DND-41 (cell line): ENCODE measurements around the gene IDH1.

Source experiments
- ATAC-seq: fragments of 200-7000 bp; cut with Tn5 transposase; 3 replicates; pipeline ENCODE4 v1.9.1; 2021; ENCODE audit warnings: low read depth; ENCODE audit not compliant: insufficient read depth
- DNase-seq: peaks from one replicate; pipeline ENCODE4 v3.0.0-alpha.2; 2020
- H2AFZ ChIP-seq: 2 replicates; pipeline ENCODE4 v1.6.0; 2012; ENCODE audit warnings: low read depth, low read length
- H3K27ac ChIP-seq: 2 replicates; pipeline ENCODE4 v1.5.1; 2012; ENCODE audit warnings: low read length, inconsistent platforms
- H3K27me3 ChIP-seq: fragments of 200-600 bp; sonication (generic); 2 replicates; pipeline ENCODE4 v1.6.0; 2012; ENCODE audit warnings: low read length, mild to moderate bottlenecking, inconsistent platforms; ENCODE audit not compliant: insufficient read depth, poor library complexity
- H3K36me3 ChIP-seq: 2 replicates; pipeline ENCODE4 v1.5.1; 2012; ENCODE audit warnings: low read length, inconsistent platforms; ENCODE audit not compliant: insufficient read depth
- H3K4me1 ChIP-seq: 2 replicates; pipeline ENCODE4 v1.5.1; 2012; ENCODE audit warnings: mild to moderate bottlenecking, low read length; ENCODE audit not compliant: insufficient read depth
- H3K4me2 ChIP-seq: 2 replicates; pipeline ENCODE4 v1.6.0; 2012; ENCODE audit warnings: mild to moderate bottlenecking, moderate library complexity, low read length, inconsistent platforms; ENCODE audit not compliant: insufficient read depth
- H3K4me3 ChIP-seq, 2 experiments: fragments of 200-600 bp in 1 of 2; shearing (Covaris generic) in 1 of 2; 2 replicates each; pipeline ENCODE4 v1.5.1; 2012 to 2016; ENCODE audit warnings: inconsistent platforms in 2 of 2, low read length in 2 of 2, mild to moderate bottlenecking in 2 of 2, low read depth in 1 of 2, moderate library complexity in 1 of 2
- H3K79me2 ChIP-seq: 2 replicates; pipeline ENCODE4 v1.6.0; 2012; ENCODE audit warnings: low read length, inconsistent platforms; ENCODE audit not compliant: insufficient read depth
- H3K9ac ChIP-seq: 2 replicates; pipeline ENCODE4 v1.6.0; 2012; ENCODE audit warnings: low read depth, mild to moderate bottlenecking, inconsistent platforms, low read length, moderate library complexity
- H3K9me3 ChIP-seq: 2 replicates; pipeline ENCODE4 v1.5.1; 2012; ENCODE audit warnings: low read length, moderate library complexity, mild to moderate bottlenecking, inconsistent platforms; ENCODE audit not compliant: insufficient read depth, severe bottlenecking
- H4K20me1 ChIP-seq: 2 replicates; pipeline ENCODE4 v1.6.0; 2012; ENCODE audit warnings: low read length; ENCODE audit not compliant: insufficient read depth
- EZH2 ChIP-seq: IDR thresholded peaks from 3 replicates; pipeline ENCODE4 v1.6.1; 2012; ENCODE audit warnings: borderline replicate concordance, low read depth, mild to moderate bottlenecking, moderate library complexity, low read length, inconsistent platforms; ENCODE audit not compliant: severe bottlenecking
- TF ChIP-seq, protein P1 (sequence below): IDR thresholded peaks from 2 replicates; pipeline ENCODE4 v1.5.1; 2012; ENCODE audit warnings: borderline replicate concordance, low read length, moderate library complexity, mild to moderate bottlenecking; ENCODE audit not compliant: poor library complexity, severe bottlenecking; ENCODE audit errors: extremely low read depth

The IDH1 gene

GRCh38 chr2:208210688-208211451, 44.0 kb downstream of the IDH1 start:
- Histone ChIP-seq H3K9ac (no peak overlapping the region), H2AFZ (no peak overlapping the region), H3K4me2 (no peak overlapping the region), H3K36me3 (no peaks in the 10 kb centered on the region), H3K4me1 (no peaks in the 10 kb centered on the region), H4K20me1 (no peaks in the 10 kb centered on the region), H3K4me3 (no peak overlapping the region), H3K27ac (no peak overlapping the region), H3K9me3 (no peaks in the 10 kb centered on the region), H3K27me3 (no peaks in the 10 kb centered on the region), H3K79me2 (no peaks in the 10 kb centered on the region)
- no peak for ATAC-seq
- DNase-seq = no peak
- TF ChIP-seq, protein P1, sequence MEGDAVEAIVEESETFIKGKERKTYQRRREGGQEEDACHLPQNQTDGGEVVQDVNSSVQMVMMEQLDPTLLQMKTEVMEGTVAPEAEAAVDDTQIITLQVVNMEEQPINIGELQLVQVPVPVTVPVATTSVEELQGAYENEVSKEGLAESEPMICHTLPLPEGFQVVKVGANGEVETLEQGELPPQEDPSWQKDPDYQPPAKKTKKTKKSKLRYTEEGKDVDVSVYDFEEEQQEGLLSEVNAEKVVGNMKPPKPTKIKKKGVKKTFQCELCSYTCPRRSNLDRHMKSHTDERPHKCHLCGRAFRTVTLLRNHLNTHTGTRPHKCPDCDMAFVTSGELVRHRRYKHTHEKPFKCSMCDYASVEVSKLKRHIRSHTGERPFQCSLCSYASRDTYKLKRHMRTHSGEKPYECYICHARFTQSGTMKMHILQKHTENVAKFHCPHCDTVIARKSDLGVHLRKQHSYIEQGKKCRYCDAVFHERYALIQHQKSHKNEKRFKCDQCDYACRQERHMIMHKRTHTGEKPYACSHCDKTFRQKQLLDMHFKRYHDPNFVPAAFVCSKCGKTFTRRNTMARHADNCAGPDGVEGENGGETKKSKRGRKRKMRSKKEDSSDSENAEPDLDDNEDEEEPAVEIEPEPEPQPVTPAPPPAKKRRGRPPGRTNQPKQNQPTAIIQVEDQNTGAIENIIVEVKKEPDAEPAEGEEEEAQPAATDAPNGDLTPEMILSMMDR = no peak
- TF ChIP-seq EZH2 = no peak

- H3K79me2 ChIP-seq = no peaks in the 10 kb centered on the region
Observed at GRCh38 chr2:208208335-208209085, 46.4 kb downstream of the IDH1 start.

DNA sequence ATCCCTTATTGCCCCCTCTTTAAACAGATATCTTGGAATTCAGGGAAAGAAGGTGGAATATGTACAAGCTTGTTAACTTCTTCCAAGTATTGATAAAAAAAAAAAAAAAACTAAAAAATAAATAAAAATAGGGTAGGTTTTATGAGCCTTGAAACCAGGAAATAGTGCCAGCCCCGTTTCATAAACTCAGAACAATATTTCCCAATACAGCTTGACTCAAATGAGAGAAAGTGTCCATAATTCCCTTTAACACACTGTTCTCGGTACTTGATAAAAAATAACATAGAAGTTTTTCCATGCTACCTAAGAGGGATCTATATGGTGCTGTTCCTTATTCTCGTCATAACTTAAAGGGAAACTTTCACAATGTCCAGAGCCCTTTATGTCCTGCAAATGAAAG, 47.1 kb downstream of the IDH1 start:
- no peaks in the 10 kb centered on the region for H4K20me1 ChIP-seq
- no peaks in the 10 kb centered on the region for H3K9me3 ChIP-seq
- no peaks in the 10 kb centered on the region for H3K36me3 ChIP-seq
- no peak for TF ChIP-seq EZH2
- TF ChIP-seq, protein P1 = no peak
- no peak overlapping the region for H3K4me2 ChIP-seq
- DNase-seq = no peak
- H3K4me3 ChIP-seq = no peak overlapping the region
- no peaks in the 10 kb centered on the region for H3K27me3 ChIP-seq
- H2AFZ ChIP-seq = no peak overlapping the region
- ATAC-seq = no peak
- no peak overlapping the region for H3K9ac ChIP-seq
- no peak overlapping the region for H3K27ac ChIP-seq
- H3K4me1 ChIP-seq = no peaks in the 10 kb centered on the region
- no peaks in the 10 kb centered on the region for H3K79me2 ChIP-seq

More at GRCh38 chr2:208208335-208209085, 46.4 kb downstream of the IDH1 start:
- ATAC-seq (no peak), DNase-seq (no peak)
- Histone ChIP-seq H4K20me1 (no peaks in the 10 kb centered on the region), H3K4me2 (no peak overlapping the region), H3K27ac (no peak overlapping the region), H3K9me3 (no peaks in the 10 kb centered on the region), H3K27me3 (no peaks in the 10 kb centered on the region), H2AFZ (no peak overlapping the region), H3K4me3 (no peak overlapping the region), H3K4me1 (no peaks in the 10 kb centered on the region), H3K36me3 (no peaks in the 10 kb centered on the region), H3K9ac (no peak overlapping the region)
- TF ChIP-seq EZH2 = no peak

DNA sequence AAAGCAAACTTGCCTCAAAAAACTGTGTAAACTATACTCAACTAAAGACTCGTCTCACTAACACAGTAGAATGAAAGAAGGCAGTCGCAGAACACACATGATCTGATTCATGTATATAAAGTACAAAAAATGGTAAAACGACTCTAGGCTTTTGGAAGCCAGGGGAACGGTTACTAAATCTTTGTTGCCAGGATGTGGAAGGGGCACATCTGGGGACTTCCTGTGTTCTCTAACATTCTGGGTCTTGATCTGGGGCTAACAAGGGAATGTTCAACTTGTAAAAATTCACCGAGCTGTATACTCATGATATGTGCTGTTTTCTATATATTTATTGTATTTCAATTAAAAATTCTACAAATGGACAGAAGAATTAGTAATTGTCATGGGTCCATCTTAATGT, 50.7 kb downstream of the IDH1 start:
- no peaks in the 10 kb centered on the region for H3K36me3 ChIP-seq

More for the DNA sequence above, 50.7 kb downstream of the IDH1 start:
- no peaks in the 10 kb centered on the region for H3K27me3 ChIP-seq
- H3K27ac ChIP-seq = no peak overlapping the region
- no peaks in the 10 kb centered on the region for H4K20me1 ChIP-seq
- H3K4me1 ChIP-seq = no peaks in the 10 kb centered on the region
- no peaks in the 10 kb centered on the region for H3K79me2 ChIP-seq
- DNase-seq (no peak), ATAC-seq (peak; percentile 60; the same call in 2 of the 3 replicates)
- no peak overlapping the region for H3K4me3 ChIP-seq
- H2AFZ ChIP-seq = no peak overlapping the region
- no peak overlapping the region for H3K9ac ChIP-seq
- TF ChIP-seq, protein P1 = no peak
- no peak for TF ChIP-seq EZH2
- H3K4me2 ChIP-seq = no peak overlapping the region
- no peaks in the 10 kb centered on the region for H3K9me3 ChIP-seq
